ENCODE measurements around the gene CD34.

GRCh38 chr1:207917080-207917479 is 6.2 kb upstream of the CD34 start:
- no peak for TF ChIP-seq CTCF (IDR thresholded peaks at IDR 0.05; ENCODE audit: low read depth, low read length)
- no peak for TF ChIP-seq POLR2A (IDR thresholded peaks at IDR 0.05; ENCODE audit: extremely low read depth, insufficient read length)
- TF ChIP-seq MAX (IDR thresholded peaks at IDR 0.05; ENCODE audit: low read depth, low read length) = no peak
- no peak for TF ChIP-seq MYC (IDR thresholded peaks at IDR 0.05; ENCODE audit: low read depth, low read length)

Measured in NB4 (cell line).